ENCODE results near the gene AKAP8.
"Not testable (repeated sequence)": the region's sequence is repeated elsewhere in the genome, so short reads cannot be mapped to it uniquely, and the experiment has no call there.

The AKAP8 gene

DNA sequence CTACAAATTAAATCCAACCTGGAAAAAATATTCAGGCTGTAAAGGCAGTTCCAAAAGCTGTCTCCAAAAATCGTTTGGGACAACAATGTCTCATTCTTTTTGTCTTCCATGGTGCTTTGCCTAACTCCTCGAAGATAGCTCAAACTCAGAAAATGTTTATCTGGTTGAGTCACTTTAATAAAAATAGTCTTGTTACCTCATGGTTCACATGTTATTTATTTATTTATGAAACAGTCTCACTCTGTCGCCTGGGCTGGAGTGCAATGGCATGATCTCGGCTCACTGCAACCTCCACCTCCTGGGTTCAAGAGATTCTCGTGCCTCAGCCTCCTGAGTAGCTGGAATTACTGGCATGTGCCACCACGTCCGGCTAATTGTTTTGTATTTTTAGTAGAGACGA, 42.4 kb downstream of the AKAP8 start:
- no peak for DNase-seq (ENCODE audit: extremely low spot score)
- POLR2A ChIA-PET, result no interaction called here
- CTCF ChIA-PET, result no interaction called here

DNA sequence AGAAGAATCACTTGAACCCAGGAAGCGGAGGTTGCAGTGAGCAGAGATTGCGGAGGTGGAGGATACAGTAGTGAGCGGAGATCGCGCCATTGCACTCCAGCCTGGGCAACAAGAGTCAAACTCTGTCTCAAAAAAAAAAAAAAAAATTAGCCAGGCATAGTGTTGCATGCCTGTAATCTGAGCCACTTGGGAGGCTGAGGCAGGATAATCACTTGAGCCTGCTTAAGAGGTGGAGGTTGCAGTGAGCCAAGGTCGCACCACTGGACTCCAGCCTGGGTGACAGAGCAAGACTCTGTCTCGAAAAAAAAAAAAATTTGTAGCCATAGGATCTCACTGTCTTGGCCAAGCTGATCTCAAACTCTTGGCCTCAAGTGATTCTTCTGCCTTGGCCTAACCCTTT, 43.6 kb downstream of the AKAP8 start:
- peak; percentile 94 for TF ChIP-seq ZNF384 (IDR thresholded peaks at IDR 0.05)
- CTCF ChIA-PET; POLR2A ChIA-PET; DNase-seq (ENCODE audit: extremely low spot score): not testable (repeated sequence)

More for the DNA sequence above, 42.4 kb downstream of the AKAP8 start:
- TF ChIP-seq TARDBP (IDR thresholded peaks at IDR 0.05), result no peak
- TF ChIP-seq ZNF384 (IDR thresholded peaks at IDR 0.05), result no peak
- TF ChIP-seq, protein P1, sequence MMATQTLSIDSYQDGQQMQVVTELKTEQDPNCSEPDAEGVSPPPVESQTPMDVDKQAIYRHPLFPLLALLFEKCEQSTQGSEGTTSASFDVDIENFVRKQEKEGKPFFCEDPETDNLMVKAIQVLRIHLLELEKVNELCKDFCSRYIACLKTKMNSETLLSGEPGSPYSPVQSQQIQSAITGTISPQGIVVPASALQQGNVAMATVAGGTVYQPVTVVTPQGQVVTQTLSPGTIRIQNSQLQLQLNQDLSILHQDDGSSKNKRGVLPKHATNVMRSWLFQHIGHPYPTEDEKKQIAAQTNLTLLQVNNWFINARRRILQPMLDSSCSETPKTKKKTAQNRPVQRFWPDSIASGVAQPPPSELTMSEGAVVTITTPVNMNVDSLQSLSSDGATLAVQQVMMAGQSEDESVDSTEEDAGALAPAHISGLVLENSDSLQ (IDR thresholded peaks at IDR 0.05), result no peak
- no peak for TF ChIP-seq NFRKB (IDR thresholded peaks at IDR 0.05)
- TF ChIP-seq FOXM1 (IDR thresholded peaks at IDR 0.05; ENCODE audit: borderline replicate concordance), result no peak
- TF ChIP-seq ARNT (IDR thresholded peaks at IDR 0.05), result no peak
- TF ChIP-seq ELF4 (IDR thresholded peaks at IDR 0.05), result no peak
- TF ChIP-seq LEF1 (IDR thresholded peaks at IDR 0.05; ENCODE audit: borderline replicate concordance), result no peak

DNA sequence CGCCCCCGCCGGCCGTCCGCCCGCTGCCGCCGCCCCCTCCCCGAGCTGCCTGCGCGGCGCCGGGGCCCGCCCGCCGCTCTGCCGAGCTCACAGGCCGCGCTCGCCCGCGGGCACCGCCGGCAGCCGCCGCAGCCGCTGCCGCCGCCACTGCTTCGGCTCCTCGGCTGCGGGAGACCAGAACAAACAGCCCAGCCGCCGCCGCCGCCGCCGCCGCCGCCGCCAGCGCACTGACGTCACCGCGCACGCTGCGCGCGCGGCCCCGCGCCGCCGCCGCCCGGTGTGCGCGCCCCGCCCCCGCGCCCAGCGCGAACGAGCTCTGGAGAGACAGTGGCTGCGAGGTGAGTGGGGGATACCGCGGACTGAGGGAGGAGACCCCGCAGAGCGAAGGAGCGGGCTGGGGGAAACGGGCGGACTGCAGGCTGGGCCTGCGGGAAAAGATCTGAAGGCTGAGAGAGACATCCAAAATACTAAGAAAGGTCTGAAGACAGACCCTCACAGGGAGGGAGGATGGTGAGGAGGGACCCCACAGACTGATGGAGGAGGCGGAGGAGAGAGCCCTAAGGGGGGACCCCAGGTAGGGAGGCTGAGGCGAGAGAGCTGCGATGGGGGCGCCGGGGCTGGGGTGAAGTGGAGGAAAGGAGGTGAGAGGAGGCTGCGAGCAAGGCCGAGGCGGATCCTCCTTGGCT, 47.1 kb downstream of the AKAP8 start, which contains the start of gene BRD4:
BRD4 (minus strand) TSS at position 229 of the 686 bp plus-strand sequence. CDS start 59,440 bp downstream, outside the sequence.
- ChIA-PET POLR2A (interaction anchor here (0.5 to 1.9 kb wide), 13 partner anchors 15 to 100 kb away, joined by 3 to 12 read pairs (median 3); partner anchors contain the start of genes AKAP8 and AKAP8L), CTCF (no interaction called here)
- no peak for TF ChIP-seq ELF4 (IDR thresholded peaks at IDR 0.05)
- TF ChIP-seq FOXK2 (IDR thresholded peaks at IDR 0.05), result no peak
- TF ChIP-seq ZNF384 (IDR thresholded peaks at IDR 0.05), result no peak
- no peak for TF ChIP-seq FOXM1 (IDR thresholded peaks at IDR 0.05; ENCODE audit: borderline replicate concordance)
- TF ChIP-seq, protein P1 (IDR thresholded peaks at IDR 0.05), result no peak
- TF ChIP-seq FOXA1 (IDR thresholded peaks at IDR 0.05), result no peak
- TF ChIP-seq L3MBTL2 (conservative IDR thresholded peaks at IDR 0.05), result no peak
- TF ChIP-seq NFRKB (IDR thresholded peaks at IDR 0.05), result no peak
- TF ChIP-seq CTBP1 (IDR thresholded peaks at IDR 0.05; ENCODE audit: borderline replicate concordance), result no peak
- peak; percentile 89 for DNase-seq (ENCODE audit: extremely low spot score)

DNA sequence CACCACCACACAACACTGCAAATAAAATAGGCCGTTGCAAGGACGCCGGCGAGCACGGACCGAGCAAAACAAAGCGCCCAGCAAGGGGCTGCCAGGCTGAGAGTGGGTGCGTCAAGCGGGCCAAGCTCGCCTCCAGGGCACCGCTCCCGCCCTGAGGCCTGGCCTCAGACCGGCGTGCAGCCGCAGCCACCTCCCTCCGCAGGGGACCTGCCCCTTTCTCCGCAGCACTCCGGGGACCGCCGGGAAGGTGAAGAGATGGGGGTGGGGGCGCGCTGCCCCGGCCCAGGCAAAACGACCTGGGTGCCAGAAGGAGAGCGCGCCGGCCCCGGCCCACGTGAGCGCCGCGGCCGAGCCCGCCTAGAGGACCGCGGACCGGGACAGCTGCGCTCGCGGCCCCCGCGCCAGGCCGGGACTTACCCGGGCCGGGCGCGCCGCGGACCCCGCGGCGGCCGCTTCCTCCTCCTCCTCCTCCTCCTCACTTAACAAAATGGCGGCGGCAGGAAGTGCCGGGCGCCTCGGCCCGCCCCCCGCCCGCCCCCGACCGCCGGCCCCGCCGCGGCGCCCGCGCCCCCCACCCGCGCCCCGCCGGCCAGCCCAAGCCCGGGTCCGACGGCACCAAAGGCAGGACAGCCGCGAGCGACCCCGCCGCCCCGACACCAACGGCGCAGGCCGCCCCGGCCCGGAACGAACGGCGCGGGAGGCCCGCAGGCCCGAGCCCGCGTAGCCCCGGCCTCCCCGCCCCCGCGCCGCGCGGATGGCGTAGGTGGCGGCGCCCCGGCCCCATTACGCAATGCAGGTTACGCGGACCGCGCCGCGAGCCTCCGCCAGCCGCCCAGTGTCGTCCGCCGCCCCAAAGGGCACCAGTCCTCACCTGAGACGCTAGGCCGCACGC, 47.9 kb downstream of the AKAP8 start:
- ChIA-PET CTCF (no interaction called here), POLR2A (interaction anchor here (0.7 to 1.9 kb wide), 11 partner anchors 14 to 101 kb away, joined by 3 to 12 read pairs (median 3); partner anchors contain the start of gene AKAP8)
- TF ChIP-seq L3MBTL2 (conservative IDR thresholded peaks at IDR 0.05) (no peak), ARNT (IDR thresholded peaks at IDR 0.05) (no peak), BHLHE40 (IDR thresholded peaks at IDR 0.05; ENCODE audit: borderline replicate concordance) (no peak), NFRKB (IDR thresholded peaks at IDR 0.05) (no peak), FOXA1 (IDR thresholded peaks at IDR 0.05) (no peak), CTBP1 (IDR thresholded peaks at IDR 0.05; ENCODE audit: borderline replicate concordance) (no peak), TARDBP (IDR thresholded peaks at IDR 0.05) (no peak), ELF4 (IDR thresholded peaks at IDR 0.05) (no peak), ZNF384 (IDR thresholded peaks at IDR 0.05) (no peak), SUZ12 (IDR thresholded peaks at IDR 0.05) (no peak), SP1 (IDR thresholded peaks at IDR 0.05) (no peak), FOXK2 (IDR thresholded peaks at IDR 0.05) (no peak), LEF1 (IDR thresholded peaks at IDR 0.05; ENCODE audit: borderline replicate concordance) (no peak), HDGF (IDR thresholded peaks at IDR 0.05; ENCODE audit: borderline replicate concordance) (no peak), FOXM1 (IDR thresholded peaks at IDR 0.05; ENCODE audit: borderline replicate concordance) (no peak)
- TF ChIP-seq, protein P1 (IDR thresholded peaks at IDR 0.05), result no peak
- peak; percentile 58 for DNase-seq (ENCODE audit: extremely low spot score)

DNA sequence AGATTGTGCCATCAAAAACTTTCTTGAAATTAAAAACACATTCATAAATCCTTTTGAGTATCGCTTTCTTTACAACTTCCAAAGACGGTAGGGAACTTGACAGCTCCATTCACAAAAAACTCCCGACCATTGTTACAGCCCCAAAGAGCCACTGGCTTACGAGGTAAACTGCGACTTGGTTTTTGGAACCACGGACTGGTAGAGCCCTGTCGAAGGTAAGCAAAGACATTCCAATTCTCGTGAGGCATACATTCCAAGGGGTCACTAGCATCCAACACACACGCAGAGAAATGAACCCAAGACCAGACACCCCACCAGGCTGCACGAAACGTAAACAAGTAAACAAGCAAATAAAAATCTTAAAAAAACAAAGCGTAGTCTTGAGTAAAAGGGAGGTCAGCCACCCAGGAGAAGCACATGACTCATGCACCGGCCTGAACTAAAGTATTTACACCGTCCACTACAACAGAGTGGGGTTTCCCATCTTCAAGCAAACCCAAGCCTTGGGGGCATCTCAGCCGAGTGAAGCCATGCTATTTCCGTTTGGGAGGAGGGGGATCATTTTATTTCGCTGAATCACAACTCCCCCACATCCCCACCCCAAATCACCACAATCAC, 48.7 kb downstream of the AKAP8 start:
- ChIA-PET CTCF (no interaction called here), POLR2A (interaction anchor here (1.7 kb wide), 1 partner anchor 27 kb away, joined by 3 read pairs; no protein-coding TSS in a partner anchor)
- no peak for DNase-seq (ENCODE audit: extremely low spot score)
- TF ChIP-seq FOXK2 (IDR thresholded peaks at IDR 0.05) (no peak), ZNF384 (IDR thresholded peaks at IDR 0.05) (no peak), SUZ12 (IDR thresholded peaks at IDR 0.05) (no peak), FOXM1 (IDR thresholded peaks at IDR 0.05; ENCODE audit: borderline replicate concordance) (no peak), NFRKB (IDR thresholded peaks at IDR 0.05) (no peak), ARNT (IDR thresholded peaks at IDR 0.05) (no peak), LEF1 (IDR thresholded peaks at IDR 0.05; ENCODE audit: borderline replicate concordance) (no peak), HDGF (IDR thresholded peaks at IDR 0.05; ENCODE audit: borderline replicate concordance) (no peak), FOXA1 (IDR thresholded peaks at IDR 0.05) (no peak), TARDBP (IDR thresholded peaks at IDR 0.05) (no peak), L3MBTL2 (conservative IDR thresholded peaks at IDR 0.05) (no peak), CTBP1 (IDR thresholded peaks at IDR 0.05; ENCODE audit: borderline replicate concordance) (no peak), SP1 (IDR thresholded peaks at IDR 0.05) (no peak), ELF4 (IDR thresholded peaks at IDR 0.05) (no peak)
- TF ChIP-seq, protein P1 (IDR thresholded peaks at IDR 0.05), result no peak

Measured in HEK293T (cell line).